Transverse colon (tissue), 4 donors: ENCODE results near the gene GLI3. TPM values are rescaled to one million over a fixed set of nuclear protein-coding genes. Genes with fewer than 3 reads are reported as not detected.

Experiments used
- DNase-seq: peaks from one replicate; pipeline ENCODE4 v3.0.0-alpha.2; 2019
- H3K27ac ChIP-seq, 4 donors: fragments of 200-600 bp; sonication (generic); 2 replicates each; pipeline ENCODE4 v1.5.1; 2016 to 2018; ENCODE audit warnings: inconsistent platforms in 4 of 4
- H3K27me3 ChIP-seq: fragments of 200-600 bp; sonication (generic); 2 replicates; pipeline ENCODE4 v1.5.1; 2017; ENCODE audit warnings: inconsistent platforms
- H3K36me3 ChIP-seq, 4 donors: fragments of 200-600 bp; sonication (generic); 2 replicates each; pipeline ENCODE4 v1.5.1; 2017 to 2019; ENCODE audit warnings: inconsistent platforms in 4 of 4
- H3K4me1 ChIP-seq, 4 donors: fragments of 200-600 bp; sonication (generic); 2 replicates each; pipeline ENCODE4 v1.5.1; 2017 to 2020; ENCODE audit warnings: inconsistent platforms in 4 of 4
- H3K4me3 ChIP-seq, 4 donors: fragments of 200-600 bp; sonication (generic); 1 replicate in 1 of 4; 2 replicates in 3 of 4; pipeline versions ENCODE4 v1.5.1 to v1.6.1; 2017 to 2019; ENCODE audit warnings: inconsistent platforms in 4 of 4
- H3K9me3 ChIP-seq, 2 donors: fragments of 200-600 bp; sonication (generic); 2 replicates each; pipeline ENCODE4 v1.5.1; 2017 to 2019; ENCODE audit warnings: inconsistent platforms in 2 of 2
- CTCF ChIP-seq, 5 experiments: fragments of 200-600 bp in 3 of 5; fragments of 450-650 bp in 2 of 5; sonication (generic) in 3 of 5; IDR thresholded peaks; 1 replicate in 2 of 5; 2 replicates in 3 of 5; pipeline ENCODE4 v1.5.1; 2016 to 2017; ENCODE audit warnings: antibody characterized with exemption in 5 of 5, inconsistent platforms in 3 of 5, mild to moderate bottlenecking in 2 of 5, moderate library complexity in 1 of 5
- EP300 ChIP-seq: sonication (generic); formaldehyde crosslinking; IDR thresholded peaks from one replicate; pipeline ENCODE4 v1.6.1; 2017; ENCODE audit warnings: antibody characterized with exemption, low read depth
- POLR2A ChIP-seq: fragments of 450-650 bp; IDR thresholded peaks from one replicate; pipeline ENCODE4 v1.6.1; 2016; ENCODE audit warnings: antibody characterized with exemption, mild to moderate bottlenecking, moderate library complexity
- POLR2AphosphoS5 ChIP-seq, 3 donors: sonication (generic); formaldehyde crosslinking; IDR thresholded peaks; one replicate each; pipeline ENCODE4 v1.6.1; 2016; ENCODE audit warnings: antibody characterized with exemption in 3 of 3
- WGBS, 2 donors: methylation state at CpG; one replicate each; pipeline ENCODE4 v1.1.5; 2018; ENCODE audit warnings: low coverage in 1 of 2; 5-methylcytosine and 5-hydroxymethylcytosine counted together
- in situ Hi-C, 4 donors: fragments of 200-750 bp; cut with MboI; loops; one replicate each; pipeline versions ENCODE4 v1.15.0 to v1.15.1; 2017; ENCODE audit warnings: low sequenced_read_pairs in 3 of 4, low pct_ligation_motif_present in 1 of 4, low pct_unique_long_range_greater_than_20kb in 1 of 4
- intact Hi-C: fragments of 100-400 bp; cut with DNase I; formaldehyde crosslinking; loops from one replicate; pipeline ENCODE4 v1.15.1; 2023; ENCODE audit warnings: low total_unique reads
- total RNA-seq, 4 donors: library from RNA; depleted of rRNA; stranded (reverse); fragments of >200 nt; gene quantifications; one replicate each; pipeline ENCODE4 v1.1.0, GENCODE V29; 2016

Gene GLI3
- total RNA-seq, 4 donors from 2014 or later = 3.7 to 41.1 (median 5.3) TPM

DNA sequence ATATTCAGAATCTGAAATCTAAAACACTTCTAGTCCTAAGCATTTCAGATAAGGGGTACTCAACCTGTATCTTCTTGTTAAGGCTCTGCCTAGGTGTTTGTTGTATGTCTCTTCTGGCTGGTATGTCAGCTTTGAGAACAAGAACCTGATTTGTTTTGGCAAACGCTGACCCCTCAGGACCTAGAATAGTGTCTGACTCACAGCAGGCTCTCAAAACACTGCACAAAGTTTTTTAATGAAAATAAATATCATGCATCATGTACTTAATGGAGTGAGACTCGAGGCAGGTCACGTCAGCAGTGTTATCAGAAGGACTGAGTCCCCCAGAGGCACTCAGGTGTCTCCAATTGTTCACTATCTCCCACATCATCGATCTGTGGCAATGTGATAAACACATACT is 99.1 kb downstream of the GLI3 start:
- no peak overlapping the region for H3K27ac ChIP-seq
- no peaks in the 10 kb centered on the region for H3K36me3 ChIP-seq
- 60 to 69% methylated on average over 3 to 4 of the region's 4 CpGs for WGBS, 2 donors
- no peak overlapping the region for H3K4me3 ChIP-seq
- no peaks in the 10 kb centered on the region for H3K9me3 ChIP-seq
- intact Hi-C loops = no loop called here
- peaks cover 0 to 5% (median 0%) of the 10 kb centered on the region in 4 donors for H3K4me1 ChIP-seq
- DNase-seq = no peak
- no peaks in the 10 kb centered on the region for H3K27me3 ChIP-seq
- in situ Hi-C loops = no loop called here
- TF ChIP-seq POLR2A = no peak
- no peak for TF ChIP-seq POLR2AphosphoS5 (IDR thresholded peaks at IDR 0.05)
- no peak for TF ChIP-seq CTCF (IDR thresholded peaks at IDR 0.05)
- no peak for TF ChIP-seq EP300

DNA sequence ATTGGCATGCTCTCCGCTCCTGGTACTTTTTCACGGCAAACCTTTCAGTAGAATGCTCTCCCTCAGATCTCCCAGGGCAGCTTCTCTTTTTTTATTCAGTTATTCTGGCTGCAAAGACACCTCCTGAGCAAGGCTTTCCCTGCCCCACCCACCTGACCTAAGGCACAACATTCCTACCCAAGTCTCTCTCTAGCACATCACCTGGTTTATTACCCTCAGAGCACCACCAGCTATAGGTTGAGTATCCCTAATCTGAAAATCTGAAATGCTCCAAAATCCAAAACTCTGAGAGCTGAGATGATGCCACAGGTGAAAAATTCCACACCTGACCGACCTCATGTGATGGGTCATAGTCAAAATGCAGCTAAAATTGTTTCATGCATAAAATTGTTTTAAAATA is 99.6 kb downstream of the GLI3 start:
- H3K27ac ChIP-seq = no peak overlapping the region
- no peaks in the 10 kb centered on the region for H3K9me3 ChIP-seq
- peaks cover 0 to 5% (median 0%) of the 10 kb centered on the region in 4 donors for H3K4me1 ChIP-seq
- no peak for DNase-seq
- in situ Hi-C loops (no loop called here), intact Hi-C loops (no loop called here)
- TF ChIP-seq POLR2A (no peak), EP300 (no peak), CTCF (IDR thresholded peaks at IDR 0.05) (no peak), POLR2AphosphoS5 (IDR thresholded peaks at IDR 0.05) (no peak)
- no peak overlapping the region for H3K4me3 ChIP-seq
- H3K27me3 ChIP-seq = no peaks in the 10 kb centered on the region
- 40 to 82% methylated on average over 1 to 3 of the region's 3 CpGs for WGBS, 2 donors
- H3K36me3 ChIP-seq = no peaks in the 10 kb centered on the region

- H3K27ac ChIP-seq = no peak overlapping the region
- 83 to 89% methylated on average over 1 of the region's 1 CpG for WGBS, 2 donors
- no peak for DNase-seq
- intact Hi-C loops (no loop called here), in situ Hi-C loops (no loop called here)
- no peak for TF ChIP-seq EP300
- no peak for TF ChIP-seq CTCF (IDR thresholded peaks at IDR 0.05)
- no peak for TF ChIP-seq POLR2A
- no peaks in the 10 kb centered on the region for H3K36me3 ChIP-seq
- no peaks in the 10 kb centered on the region for H3K9me3 ChIP-seq
- no peaks in the 10 kb centered on the region for H3K27me3 ChIP-seq
- no peak overlapping the region for H3K4me3 ChIP-seq
- peaks cover 0 to 5% (median 0%) of the 10 kb centered on the region in 4 donors for H3K4me1 ChIP-seq
Observed at GRCh38 chr7:42135728-42136127, 101.3 kb downstream of the GLI3 start.

- no peak overlapping the region for H3K4me3 ChIP-seq
- WGBS, 2 donors = 65 to 76% methylated on average over 9 to 10 of the region's 10 CpGs
- DNase-seq = no peak
- no peaks in the 10 kb centered on the region for H3K9me3 ChIP-seq
- peak overlapping the region in 1 of 4 donors; percentile 20 for H3K27ac ChIP-seq
- peaks cover 0 to 5% (median 0%) of the 10 kb centered on the region in 4 donors for H3K4me1 ChIP-seq
- intact Hi-C loops (no loop called here), in situ Hi-C loops (no loop called here)
- no peaks in the 10 kb centered on the region for H3K36me3 ChIP-seq
- H3K27me3 ChIP-seq = no peaks in the 10 kb centered on the region
- no peak for TF ChIP-seq EP300
- no peak for TF ChIP-seq POLR2A
- TF ChIP-seq POLR2AphosphoS5 (IDR thresholded peaks at IDR 0.05) = no peak
- no peak for TF ChIP-seq CTCF (IDR thresholded peaks at IDR 0.05)
Observed at GRCh38 chr7:42134276-42134876, 102.6 kb downstream of the GLI3 start.
